SK-N-SH (cell line): ENCODE measurements around the gene TEX19. TPM values are rescaled to one million over a fixed set of nuclear protein-coding genes. Genes with fewer than 3 reads are reported as not detected.
A peak's percentile ranks its signal among the peaks of the same experiment; 100 is the strongest.

Source experiments
- CTCF ChIA-PET: fragments of 300-600, 350-600 bp; formaldehyde crosslinking; extraction: SDS; loops from one replicate; lab custom pipeline; 2021; lab: Yijun Ruan, JAX
- POLR2A ChIA-PET: fragments of 350-600 bp; sonication (Branson Sonifier 250); formaldehyde crosslinking; extraction: SDS; loops from one replicate; lab custom pipeline; 2020; ENCODE audit warnings: antibody characterized with exemption, inconsistent platforms; lab: Yijun Ruan, JAX
- DNase-seq: peaks from one replicate; pipeline ENCODE4 v3.0.0; 2012
- H2AFZ ChIP-seq: fragments of 200-600 bp; sonication (generic); 2 replicates; pipeline ENCODE4 v1.8.1; 2016; ENCODE audit warnings: antibody characterized with exemption, mild to moderate bottlenecking, low read depth
- H3F3A ChIP-seq: fragments of 200-600 bp; sonication (generic); replicated peaks from 2 replicates; pipeline ENCODE3; 2016; ENCODE audit warnings: antibody characterized with exemption, mild to moderate bottlenecking; ENCODE audit not compliant: insufficient read depth
- H3K27ac ChIP-seq, 2 experiments: fragments of 200-500 bp in 1 of 2; fragments of 200-600 bp in 1 of 2; sonication (Bioruptor generic) in 1 of 2; sonication (generic), shearing (Covaris generic) in 1 of 2; 2 replicates each; pipeline versions ENCODE4 v1.5.1 to v1.6.1; 2014 to 2016; ENCODE audit warnings: low read depth in 2 of 2, inconsistent platforms in 1 of 2, low read length in 1 of 2, mild to moderate bottlenecking in 1 of 2, mixed read lengths in 1 of 2
- H3K27me3 ChIP-seq: fragments of 200-600 bp; sonication (generic), shearing (Covaris generic); 2 replicates; pipeline ENCODE4 v1.6.1; 2016; ENCODE audit warnings: mixed run types; ENCODE audit not compliant: insufficient read depth
- H3K36me3 ChIP-seq, 2 experiments: fragments of 200-500 bp in 1 of 2; fragments of 200-600 bp in 1 of 2; sonication (Bioruptor generic) in 1 of 2; sonication (generic) in 1 of 2; replicated peaks in 1 of 2; 2 replicates each; pipeline versions ENCODE3 to v1.5.1; 2014 to 2016; ENCODE audit warnings: low read length in 1 of 2, mild to moderate bottlenecking in 1 of 2; ENCODE audit not compliant: insufficient read depth in 2 of 2, control insufficient read depth in 1 of 2
- H3K4me1 ChIP-seq, 2 experiments: fragments of 200-500 bp in 1 of 2; fragments of 200-600 bp in 1 of 2; sonication (Bioruptor generic) in 1 of 2; sonication (generic), shearing (Covaris generic) in 1 of 2; 2 replicates each; pipeline versions ENCODE4 v1.5.1 to v1.6.1; 2014 to 2016; ENCODE audit warnings: low read depth in 1 of 2, low read length in 1 of 2, mixed run types in 1 of 2; ENCODE audit not compliant: insufficient read depth in 2 of 2, control insufficient read depth in 1 of 2
- H3K4me2 ChIP-seq: fragments of 200-600 bp; sonication (generic), shearing (Covaris generic); 2 replicates; pipeline ENCODE4 v1.6.1; 2017; ENCODE audit warnings: mixed run types
- H3K4me3 ChIP-seq, 2 experiments: fragments of 200-500 bp in 1 of 2; fragments of 200-600 bp in 1 of 2; sonication (Bioruptor generic) in 1 of 2; sonication (generic), shearing (Covaris generic) in 1 of 2; 2 replicates each; pipeline versions ENCODE4 v1.5.1 to v1.8.1; 2014 to 2016; ENCODE audit warnings: low read depth in 2 of 2, inconsistent platforms in 1 of 2, low read length in 1 of 2, mild to moderate bottlenecking in 1 of 2, mixed read lengths in 1 of 2, moderate library complexity in 1 of 2
- H3K79me2 ChIP-seq: fragments of 200-600 bp; sonication (generic); 2 replicates; pipeline ENCODE4 v1.8.1; 2017; ENCODE audit warnings: mild to moderate bottlenecking; ENCODE audit not compliant: insufficient read depth
- H3K9ac ChIP-seq: fragments of 200-600 bp; sonication (generic); 2 replicates; pipeline ENCODE4 v1.6.1; 2017; ENCODE audit warnings: mixed run types
- H3K9me2 ChIP-seq: fragments of 200-600 bp; sonication (generic); 2 replicates; pipeline ENCODE4 v1.6.1; 2017; ENCODE audit warnings: mixed run types
- H3K9me3 ChIP-seq: fragments of 200-600 bp; sonication (generic); 2 replicates; pipeline ENCODE4 v1.6.1; 2017; ENCODE audit warnings: mixed run types, mild to moderate bottlenecking, moderate library complexity
- H4K20me1 ChIP-seq: fragments of 200-600 bp; sonication (generic); 2 replicates; pipeline ENCODE4 v1.6.1; 2017; ENCODE audit warnings: mild to moderate bottlenecking, mixed run types; ENCODE audit not compliant: insufficient read depth
- CHD2 ChIP-seq: fragments of 150-350 bp; IDR thresholded peaks from 2 replicates; pipeline ENCODE4 v1.6.1; 2018; ENCODE audit warnings: low read length; ENCODE audit not compliant: partially characterized antibody
- ELF1 ChIP-seq: IDR thresholded peaks from 2 replicates; pipeline ENCODE4 v1.4.0; 2012
- FOSL2 ChIP-seq: IDR thresholded peaks from 2 replicates; pipeline ENCODE4 v1.4.0; 2012; ENCODE audit warnings: low read depth, mild to moderate bottlenecking, moderate library complexity, borderline replicate concordance
- FOXJ3 ChIP-seq: sonication (generic); formaldehyde crosslinking; IDR thresholded peaks from 2 replicates; pipeline ENCODE4 v1.5.1; 2020; ENCODE audit warnings: mild to moderate bottlenecking, missing genetic modification reagents
- FOXM1 ChIP-seq: IDR thresholded peaks from 2 replicates; pipeline ENCODE4 v1.4.0; 2012; ENCODE audit warnings: low read depth, mild to moderate bottlenecking
- GABPA ChIP-seq: IDR thresholded peaks from 2 replicates; pipeline ENCODE4 v1.4.0; 2012; ENCODE audit warnings: low read depth, mild to moderate bottlenecking
- GATA2 ChIP-seq: sonication (generic); formaldehyde crosslinking; IDR thresholded peaks from 2 replicates; pipeline ENCODE4 v1.5.0; 2020; ENCODE audit warnings: mild to moderate bottlenecking, missing genetic modification reagents
- IRF3 ChIP-seq: fragments of 150-350 bp; IDR thresholded peaks from 2 replicates; pipeline ENCODE4 v1.6.1; 2016; ENCODE audit warnings: mild to moderate bottlenecking, low read depth, low read length
- JUND ChIP-seq: IDR thresholded peaks from 2 replicates; pipeline ENCODE4 v1.4.0; 2012
- MEF2A ChIP-seq: IDR thresholded peaks from 2 replicates; pipeline ENCODE4 v1.4.0; 2012; ENCODE audit warnings: low read depth, borderline replicate concordance
- MXI1 ChIP-seq: IDR thresholded peaks from 2 replicates; pipeline ENCODE4 v1.6.1; 2012; ENCODE audit warnings: mild to moderate bottlenecking, low read depth, low read length, improper control_type of control experiment
- PBX3 ChIP-seq: IDR thresholded peaks from 2 replicates; pipeline ENCODE4; 2012
- RAD21 ChIP-seq: IDR thresholded peaks from 2 replicates; pipeline ENCODE4 v1.6.1; 2012; ENCODE audit warnings: mild to moderate bottlenecking, low read length
- REST ChIP-seq: IDR thresholded peaks from 2 replicates; pipeline ENCODE4 v1.6.1; 2012; ENCODE audit warnings: mild to moderate bottlenecking, low read depth, low read length, moderate library complexity
- RFX5 ChIP-seq: IDR thresholded peaks from 2 replicates; pipeline ENCODE4 v1.6.1; 2012; ENCODE audit warnings: mild to moderate bottlenecking, improper control_type of control experiment, low read length
- RXRA ChIP-seq: IDR thresholded peaks from 2 replicates; pipeline ENCODE4 v1.4.0; 2012; ENCODE audit warnings: low read depth, mild to moderate bottlenecking, borderline replicate concordance
- SIN3A ChIP-seq: IDR thresholded peaks from 2 replicates; pipeline ENCODE4 v1.6.1; 2012; ENCODE audit warnings: low read depth, mild to moderate bottlenecking, low read length, moderate library complexity, borderline replicate concordance
- TCF12 ChIP-seq: IDR thresholded peaks from 2 replicates; pipeline ENCODE4 v1.4.0; 2012
- TEAD4 ChIP-seq: IDR thresholded peaks from 2 replicates; pipeline ENCODE4 v1.4.0; 2012; ENCODE audit warnings: mild to moderate bottlenecking, borderline replicate concordance; ENCODE audit not compliant: insufficient read depth
- USF1 ChIP-seq: IDR thresholded peaks from 2 replicates; pipeline ENCODE4 v1.4.0; 2012; ENCODE audit warnings: low read depth, borderline replicate concordance
- USF2 ChIP-seq: fragments of 150-350 bp; IDR thresholded peaks from 2 replicates; pipeline ENCODE4 v1.6.1; 2017; ENCODE audit warnings: antibody characterized with exemption, low read length, low read depth, borderline replicate concordance
- YY1 ChIP-seq: IDR thresholded peaks from 2 replicates; pipeline ENCODE4 v1.4.0; 2012; ENCODE audit warnings: low read depth, mild to moderate bottlenecking
- ZBTB33 ChIP-seq: IDR thresholded peaks from 2 replicates; pipeline ENCODE4 v1.4.0; 2012; ENCODE audit warnings: low read depth, borderline replicate concordance
- WGBS: methylation state at CpG from one replicate; pipeline ENCODE4 v1.1.6; 2017; ENCODE audit warnings: low lambda C conversion rate; 5-methylcytosine and 5-hydroxymethylcytosine counted together
- polyA plus RNA-seq, 3 experiments: library from polyadenylated mRNA; depleted of rRNA; stranded (reverse); fragments of >200 nt; gene quantifications; 2 replicates each; pipeline ENCODE4 v1.2.3, GENCODE V29; 2012

TEX19 gene
- polyA plus RNA-seq, 1 of the 3 experiments (the other 2 are of a cell fraction), result 0.10 TPM

GRCh38 chr17:82330322-82331239 lies 28.5 kb upstream of the TEX19 start:
- peak; percentile 99 for DNase-seq
- H2AFZ ChIP-seq, result no peak overlapping the region
- H3K4me2 ChIP-seq, result peak overlapping the region; percentile 59
- H3K36me3 ChIP-seq, result no peaks in the 10 kb centered on the region
- WGBS, result 33% methylated on average over 19 of the region's 28 CpGs
- H4K20me1 ChIP-seq, result no peaks in the 10 kb centered on the region
- H3K79me2 ChIP-seq, result no peaks in the 10 kb centered on the region
- no peaks in the 10 kb centered on the region for H3K9me2 ChIP-seq
- CTCF ChIA-PET, result interaction anchor here (0.6 to 9.9 kb wide), 20 partner anchors 9 to 445 kb away, joined by 3 to 78 read pairs (median 4); partner anchors contain the start of gene SLC16A3
- peak overlapping the region in 1 of 2 experiments; percentile 21; a peak in 1 of 4 replicates for H3K4me3 ChIP-seq
- no peaks in the 10 kb centered on the region; the same call in none of the 2 replicates for H3K27me3 ChIP-seq
- no peaks in the 10 kb centered on the region for H3F3A ChIP-seq
- POLR2A ChIA-PET, result interaction anchor here (0.7 to 1.7 kb wide), 7 partner anchors 12 to 57 kb away, joined by 3 to 4 read pairs (median 3); partner anchors contain the start of gene CSNK1D
- peaks cover 18 to 45% of the 10 kb centered on the region in 2 experiments; a peak in 3 of 4 replicates for H3K4me1 ChIP-seq
- H3K9ac ChIP-seq, result no peak overlapping the region
- H3K27ac ChIP-seq, result no peak overlapping the region
- no peaks in the 10 kb centered on the region for H3K9me3 ChIP-seq
- peak; percentile 94 for TF ChIP-seq TCF12
- no peak; the same call in 1 of the 2 replicates for TF ChIP-seq FOSL2
- no peak for TF ChIP-seq RFX5
- no peak for TF ChIP-seq GABPA
- TF ChIP-seq CHD2, result no peak
- no peak for TF ChIP-seq YY1
- 0 out of 2 replicates have a peak, but pooled peaks have one; percentile 36 for TF ChIP-seq FOXJ3 (CRISPR knock-in tag)
- no peak for TF ChIP-seq SIN3A
- no peak for TF ChIP-seq PBX3
- TF ChIP-seq JUND, result no peak
- TF ChIP-seq ELF1, result no peak
- TF ChIP-seq TEAD4, result no peak
- TF ChIP-seq IRF3, result no peak
- TF ChIP-seq RXRA, result no peak
- TF ChIP-seq REST, result no peak
- TF ChIP-seq MXI1, result peak; percentile 55; the same call in 1 of the 2 replicates
- TF ChIP-seq USF1, result no peak
- no peak; the same call in 1 of the 2 replicates for TF ChIP-seq RAD21
- TF ChIP-seq GATA2 (CRISPR knock-in tag), result no peak
- no peak for TF ChIP-seq FOXM1
- TF ChIP-seq USF2, result no peak
- TF ChIP-seq ZBTB33, result no peak
- no peak for TF ChIP-seq MEF2A
